AG09319 (cell line): Measurements from ENCODE around the gene ZNF836.

Experiments used
- DNase-seq: peaks from one replicate; pipeline ENCODE4 v3.0.0-alpha.2; 2010; ENCODE audit warnings: low read depth; ENCODE audit errors: extremely low read depth
- TF ChIP-seq, protein P1 (sequence below): IDR thresholded peaks from 2 replicates; pipeline ENCODE4 v1.5.1; 2011; ENCODE audit warnings: low read depth, mild to moderate bottlenecking, inconsistent platforms, low read length, moderate library complexity

Gene ZNF836

DNA sequence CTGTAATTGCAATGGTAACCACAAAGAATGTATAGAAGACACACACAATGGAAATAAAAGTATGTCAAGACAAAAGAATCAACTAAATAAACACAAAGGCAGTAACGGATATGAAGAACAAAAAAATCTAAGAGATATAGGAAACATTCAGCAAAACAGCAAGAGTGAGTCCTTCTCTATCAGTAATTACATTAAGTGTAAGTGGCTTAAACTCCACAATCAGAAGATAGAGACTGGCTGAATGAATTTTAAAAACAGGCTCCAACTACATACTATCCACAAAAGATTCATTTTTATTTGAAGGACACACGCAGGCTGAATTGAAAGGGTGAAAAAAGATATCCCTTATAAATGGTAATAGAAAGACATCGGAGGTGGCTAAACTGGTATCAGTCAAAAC is 51.1 kb downstream of the ZNF836 start:
- TF ChIP-seq, protein P1, sequence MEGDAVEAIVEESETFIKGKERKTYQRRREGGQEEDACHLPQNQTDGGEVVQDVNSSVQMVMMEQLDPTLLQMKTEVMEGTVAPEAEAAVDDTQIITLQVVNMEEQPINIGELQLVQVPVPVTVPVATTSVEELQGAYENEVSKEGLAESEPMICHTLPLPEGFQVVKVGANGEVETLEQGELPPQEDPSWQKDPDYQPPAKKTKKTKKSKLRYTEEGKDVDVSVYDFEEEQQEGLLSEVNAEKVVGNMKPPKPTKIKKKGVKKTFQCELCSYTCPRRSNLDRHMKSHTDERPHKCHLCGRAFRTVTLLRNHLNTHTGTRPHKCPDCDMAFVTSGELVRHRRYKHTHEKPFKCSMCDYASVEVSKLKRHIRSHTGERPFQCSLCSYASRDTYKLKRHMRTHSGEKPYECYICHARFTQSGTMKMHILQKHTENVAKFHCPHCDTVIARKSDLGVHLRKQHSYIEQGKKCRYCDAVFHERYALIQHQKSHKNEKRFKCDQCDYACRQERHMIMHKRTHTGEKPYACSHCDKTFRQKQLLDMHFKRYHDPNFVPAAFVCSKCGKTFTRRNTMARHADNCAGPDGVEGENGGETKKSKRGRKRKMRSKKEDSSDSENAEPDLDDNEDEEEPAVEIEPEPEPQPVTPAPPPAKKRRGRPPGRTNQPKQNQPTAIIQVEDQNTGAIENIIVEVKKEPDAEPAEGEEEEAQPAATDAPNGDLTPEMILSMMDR, result no peak
- no peak for DNase-seq

DNA sequence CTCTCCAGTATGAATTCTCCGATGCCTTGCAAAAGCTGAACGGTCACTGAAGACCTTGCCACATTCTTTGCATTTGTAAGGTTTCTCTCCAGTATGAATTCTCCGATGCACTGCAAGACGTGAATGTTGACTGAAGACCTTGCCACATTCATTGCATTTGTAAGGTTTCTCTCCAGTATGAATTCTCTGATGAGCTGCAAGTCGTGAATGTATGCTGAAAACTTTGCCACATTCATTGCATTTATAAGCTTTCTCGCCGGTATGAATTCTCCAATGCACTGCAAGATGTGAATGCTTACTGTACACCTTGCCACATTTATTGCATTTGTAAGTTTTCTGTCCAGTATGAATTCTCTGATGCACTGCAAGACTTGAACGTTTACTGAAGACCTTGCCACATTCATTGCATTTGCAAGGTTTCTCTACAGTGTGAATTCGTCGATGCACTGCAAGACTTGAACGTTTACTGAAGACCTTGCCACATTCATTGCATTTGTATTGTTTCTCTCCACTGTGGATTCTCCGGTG is 55.8 kb downstream of the ZNF836 start:
- TF ChIP-seq, protein P1, result no peak
- no peak for DNase-seq

DNA sequence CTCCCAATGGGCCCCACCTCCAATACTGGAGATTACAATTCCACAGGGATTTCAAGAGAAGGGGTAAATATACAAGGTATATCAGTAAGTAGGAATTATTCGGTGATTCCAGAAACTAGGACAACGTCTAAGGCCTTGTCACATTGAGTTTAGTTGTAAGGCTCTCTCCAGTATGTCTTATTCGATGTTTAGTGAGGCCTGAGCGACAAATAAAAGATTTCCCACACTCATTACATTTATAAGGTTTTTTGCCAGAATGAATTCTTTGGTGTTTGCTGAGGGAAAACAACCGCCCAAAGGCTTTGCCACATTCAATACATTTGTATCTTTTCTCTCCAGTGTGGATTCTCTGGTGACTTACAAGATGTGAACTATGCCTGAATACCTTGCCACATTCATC is 56.7 kb downstream of the ZNF836 start:
- TF ChIP-seq, protein P1, result no peak
- DNase-seq, result no peak

DNA sequence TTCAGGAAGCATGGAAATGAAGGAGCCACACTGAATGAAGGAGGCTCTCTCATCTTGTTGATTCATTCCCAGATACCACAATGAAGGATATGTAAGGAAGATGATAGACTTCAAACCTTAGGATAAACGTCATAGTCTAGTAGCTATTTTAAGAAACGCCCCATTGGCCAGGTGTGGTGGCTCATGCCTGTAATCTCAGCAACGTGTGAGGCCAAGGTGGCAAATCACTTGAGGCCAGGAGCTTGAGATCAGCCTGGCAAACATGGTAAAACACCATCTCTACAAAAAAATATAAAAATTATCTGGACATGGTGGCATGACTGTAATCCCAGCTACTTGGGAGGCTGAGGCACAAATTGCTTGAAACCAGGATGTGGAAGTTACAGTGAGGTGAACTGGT is 58.8 kb downstream of the ZNF836 start:
- DNase-seq, result no peak
- TF ChIP-seq, protein P1, result no peak

DNA sequence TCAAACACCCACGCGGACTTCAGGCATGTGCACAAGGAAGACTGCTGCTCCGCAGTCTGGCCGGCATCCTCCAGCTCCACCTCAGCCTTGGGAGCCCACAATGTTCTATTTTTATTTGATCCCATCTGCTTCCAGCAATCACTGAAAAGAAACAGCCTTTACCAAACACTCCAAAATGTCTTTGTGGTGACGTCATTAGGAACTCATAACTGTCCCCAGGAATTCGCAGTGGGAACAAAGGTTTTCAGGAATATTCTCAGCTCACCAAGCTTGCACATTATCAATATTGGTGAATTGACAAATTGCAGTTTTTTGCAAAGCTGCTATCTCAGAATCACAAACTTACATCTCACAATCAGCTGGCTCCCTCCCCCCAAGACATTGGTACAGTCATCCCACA is 60.6 kb downstream of the ZNF836 start:
- TF ChIP-seq, protein P1, result no peak
- DNase-seq, result no peak
